CD14-positive monocyte (primary cell): ENCODE data around the gene SPHKAP. TPM values are rescaled to one million over a fixed set of nuclear protein-coding genes. Genes with fewer than 3 reads are reported as not detected.

ENCODE experiments used
- DNase-seq, 3 donors: peaks; one replicate each; pipeline ENCODE4 v3.0.0-alpha.2; 2011 to 2022
- H2AFZ ChIP-seq: 2 replicates; pipeline ENCODE4 v1.6.0; 2012; ENCODE audit warnings: mild to moderate bottlenecking, low read depth, low read length, inconsistent platforms; ENCODE audit not compliant: insufficient read depth, poor library complexity, severe bottlenecking
- H3K27ac ChIP-seq, 2 donors: 1 replicate in 1 of 2; 2 replicates in 1 of 2; pipeline ENCODE4 v1.5.1; 2012 to 2013; ENCODE audit warnings: low read length in 2 of 2, control low read depth in 1 of 2, inconsistent platforms in 1 of 2, low read depth in 1 of 2, mild to moderate bottlenecking in 1 of 2
- H3K27me3 ChIP-seq, 2 donors: one replicate each; pipeline versions ENCODE4 v1.6.0 to v1.6.1; 2011 to 2013; ENCODE audit warnings: low read length in 2 of 2; ENCODE audit not compliant: control insufficient read depth in 2 of 2, insufficient read depth in 2 of 2
- H3K36me3 ChIP-seq, 2 donors: replicated peaks in 1 of 2; 1 replicate in 1 of 2; 2 replicates in 1 of 2; pipeline versions ENCODE4 v1.5.1 to v1.6.1; 2012 to 2013; ENCODE audit warnings: low read length in 2 of 2, control low read depth in 1 of 2, inconsistent platforms in 1 of 2, mild to moderate bottlenecking in 1 of 2; ENCODE audit not compliant: insufficient read depth in 2 of 2, control insufficient read depth in 1 of 2
- H3K4me1 ChIP-seq, 2 donors: 1 replicate in 1 of 2; 2 replicates in 1 of 2; pipeline versions ENCODE4 v1.5.1 to v1.6.1; 2012 to 2013; ENCODE audit warnings: low read length in 2 of 2, control low read depth in 1 of 2, inconsistent platforms in 1 of 2, mild to moderate bottlenecking in 1 of 2, moderate library complexity in 1 of 2; ENCODE audit not compliant: insufficient read depth in 2 of 2, control insufficient read depth in 1 of 2
- H3K4me2 ChIP-seq: replicated peaks from 2 replicates; pipeline ENCODE3; 2012; ENCODE audit warnings: low read length, moderate library complexity, mild to moderate bottlenecking; ENCODE audit not compliant: poor library complexity, severe bottlenecking; ENCODE audit errors: extremely low read depth
- H3K4me3 ChIP-seq, 3 experiments: fragments of 200-600 bp in 1 of 3; sonication (generic) in 1 of 3; replicated peaks in 1 of 3; 1 replicate in 2 of 3; 2 replicates in 1 of 3; pipeline ENCODE4 v1.5.1; 2011 to 2013; ENCODE audit warnings: low read length in 3 of 3, mild to moderate bottlenecking in 3 of 3, control low read depth in 2 of 3, low read depth in 2 of 3, inconsistent platforms in 1 of 3, moderate library complexity in 1 of 3
- H3K79me2 ChIP-seq: 2 replicates; pipeline ENCODE4 v1.6.0; 2012; ENCODE audit warnings: mild to moderate bottlenecking, control low read depth, inconsistent platforms, low read length, moderate library complexity; ENCODE audit not compliant: insufficient read depth
- H3K9ac ChIP-seq: 2 replicates; pipeline ENCODE4 v1.6.0; 2017; ENCODE audit warnings: low read length, mild to moderate bottlenecking; ENCODE audit not compliant: insufficient read depth, poor library complexity, severe bottlenecking
- H3K9me3 ChIP-seq, 2 donors: replicated peaks in 1 of 2; 1 replicate in 1 of 2; 2 replicates in 1 of 2; pipeline versions ENCODE4 v1.5.1 to v1.6.1; 2012 to 2013; ENCODE audit warnings: low read length in 2 of 2, control low read depth in 1 of 2; ENCODE audit not compliant: control insufficient read depth in 1 of 2, insufficient read depth in 1 of 2
- H4K20me1 ChIP-seq: 2 replicates; pipeline ENCODE4 v1.6.0; 2012; ENCODE audit warnings: mild to moderate bottlenecking, low read length, control low read depth, moderate library complexity; ENCODE audit not compliant: insufficient read depth
- H3K27ac Mint-ChIP-seq, 7 donors: one replicate each; pipeline ENCODE4 v1.8.0; 2020; ENCODE audit warnings: mild to moderate bottlenecking in 7 of 7, mixed read lengths in 7 of 7, moderate library complexity in 6 of 7, inconsistent platforms in 2 of 7
- H3K27me3 Mint-ChIP-seq, 3 donors: one replicate each; pipeline ENCODE4 v1.8.0; 2021 to 2022; ENCODE audit warnings: low read depth in 3 of 3, mild to moderate bottlenecking in 3 of 3, mixed read lengths in 3 of 3, moderate library complexity in 3 of 3, inconsistent platforms in 1 of 3
- H3K36me3 Mint-ChIP-seq, 2 donors: one replicate each; pipeline ENCODE4 v1.8.0; 2020; ENCODE audit warnings: mixed read lengths in 2 of 2, inconsistent platforms in 1 of 2, mild to moderate bottlenecking in 1 of 2
- H3K4me1 Mint-ChIP-seq: one replicate; pipeline ENCODE4 v1.8.0; 2020; ENCODE audit warnings: mild to moderate bottlenecking, mixed read lengths
- H3K4me3 Mint-ChIP-seq, 2 donors: one replicate each; pipeline ENCODE4 v1.8.0; 2020; ENCODE audit warnings: mild to moderate bottlenecking in 2 of 2, mixed read lengths in 2 of 2, moderate library complexity in 1 of 2
- H3K9me3 Mint-ChIP-seq, 7 donors: one replicate each; pipeline ENCODE4 v1.8.0; 2020 to 2022; ENCODE audit warnings: mixed read lengths in 7 of 7, mild to moderate bottlenecking in 6 of 7, moderate library complexity in 6 of 7, inconsistent platforms in 2 of 7
- CTCF ChIP-seq: fragments of 200-600 bp; IDR thresholded peaks from one replicate; pipeline ENCODE4 v1.8.0; 2022; ENCODE audit warnings: antibody characterized with exemption, mild to moderate bottlenecking
- WGBS: methylation state at CpG from one replicate; pipeline ENCODE4 v1.1.5; 2013; ENCODE audit warnings: missing lambda C conversion rate; ENCODE audit not compliant: insufficient coverage; 5-methylcytosine and 5-hydroxymethylcytosine counted together
- intact Hi-C, 2 donors: fragments of 100-400 bp; cut with micrococcal nuclease; formaldehyde crosslinking; loops; one replicate each; pipeline versions ENCODE4 v1.15.0 to v1.15.1; 2023
- polyA plus RNA-seq, 3 donors: library from polyadenylated mRNA; depleted of rRNA in 1 of 3; unstranded in 2 of 3; stranded (reverse) in 1 of 3; fragments of 300-500 nt in 2 of 3; fragments of >200 nt in 1 of 3; fragmentation: Illumina TruSeq in 2 of 3; gene quantifications; 1 replicate in 2 of 3; 2 replicates in 1 of 3; pipeline ENCODE4 v1.2.3, GENCODE V29; 2012 to 2021

The SPHKAP gene
- polyA plus RNA-seq, 3 donors: not detected

DNA sequence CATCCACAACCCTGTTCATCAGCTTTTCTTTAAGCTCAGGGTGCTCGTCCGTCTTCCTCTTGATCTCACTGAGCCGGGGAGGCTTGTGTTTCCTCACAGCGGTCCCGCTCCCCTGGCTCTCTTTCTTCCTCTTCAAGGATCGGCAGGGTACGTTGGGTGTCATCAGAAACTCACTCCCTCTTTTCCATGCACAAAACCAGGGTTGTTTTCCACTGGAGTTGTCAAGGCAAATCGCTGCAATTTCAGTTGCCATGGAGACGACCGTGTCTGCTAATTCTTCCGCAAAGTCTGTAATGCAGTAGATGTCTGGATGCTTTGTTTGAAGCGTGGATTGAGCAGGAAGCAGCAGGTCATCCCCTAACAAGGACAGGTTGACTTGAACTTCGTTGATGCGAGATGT, 163.7 kb downstream of the SPHKAP start:
- intact Hi-C loops: no loop called here
- H3K27ac ChIP-seq: no peak overlapping the region
- no peak overlapping the region for H2AFZ ChIP-seq
- no peaks in the 10 kb centered on the region for H3K4me1 Mint-ChIP-seq
- H3K9me3 ChIP-seq: peaks cover 32 to 34% of the 10 kb centered on the region in 2 donors
- no peak overlapping the region for H3K4me2 ChIP-seq
- no peaks in the 10 kb centered on the region for H3K27me3 ChIP-seq
- H3K27me3 Mint-ChIP-seq: peaks cover 0 to 3% (median 0%) of the 10 kb centered on the region in 3 donors
- H3K79me2 ChIP-seq: no peaks in the 10 kb centered on the region
- H3K4me1 ChIP-seq: no peaks in the 10 kb centered on the region
- H3K9ac ChIP-seq: no peak overlapping the region
- no peak for DNase-seq
- no peak overlapping the region for H3K4me3 ChIP-seq
- H4K20me1 ChIP-seq: no peaks in the 10 kb centered on the region
- no peak for TF ChIP-seq CTCF
- H3K27ac Mint-ChIP-seq: no peak overlapping the region
- no peaks in the 10 kb centered on the region for H3K36me3 Mint-ChIP-seq
- H3K9me3 Mint-ChIP-seq: peaks cover 8 to 26% (median 19%) of the 10 kb centered on the region in 7 donors
- H3K4me3 Mint-ChIP-seq: no peak overlapping the region
- 89% methylated on average over 12 of the region's 14 CpGs for WGBS
- H3K36me3 ChIP-seq: no peaks in the 10 kb centered on the region

DNA sequence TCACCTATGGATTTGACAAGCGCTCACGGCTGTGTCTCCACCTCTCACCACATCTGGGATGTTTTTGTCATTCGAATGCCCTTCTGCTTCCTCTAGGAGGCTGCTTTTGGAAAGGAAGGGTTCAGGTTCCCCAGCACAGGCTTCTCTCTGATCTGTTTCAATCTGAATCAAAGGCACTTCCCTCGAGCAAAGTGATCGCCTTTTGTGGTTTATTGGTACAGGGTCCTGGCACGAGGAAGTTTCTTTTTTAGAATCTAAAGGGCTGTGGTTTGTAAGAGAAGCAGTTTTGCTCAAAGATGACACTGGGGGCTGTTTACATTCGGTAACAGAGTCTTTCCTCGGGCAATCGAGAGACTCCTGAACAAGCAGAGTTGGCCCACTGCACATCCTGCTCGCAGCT, 165.1 kb downstream of the SPHKAP start:
- Mint-ChIP-seq H3K36me3 (no peaks in the 10 kb centered on the region), H3K27ac (no peak overlapping the region), H3K4me1 (no peaks in the 10 kb centered on the region), H3K27me3 (peaks cover 0 to 3% (median 0%) of the 10 kb centered on the region in 3 donors), H3K4me3 (no peak overlapping the region), H3K9me3 (peaks cover 6 to 26% (median 19%) of the 10 kb centered on the region in 7 donors)
- no peaks in the 10 kb centered on the region for H4K20me1 ChIP-seq
- TF ChIP-seq CTCF: no peak
- no peaks in the 10 kb centered on the region for H3K36me3 ChIP-seq
- no peak overlapping the region for H3K4me2 ChIP-seq
- no peak overlapping the region for H3K27ac ChIP-seq
- H3K4me3 ChIP-seq: no peak overlapping the region
- H3K79me2 ChIP-seq: no peaks in the 10 kb centered on the region
- H3K4me1 ChIP-seq: no peaks in the 10 kb centered on the region
- no peak for DNase-seq
- H3K9me3 ChIP-seq: peaks cover 32 to 34% of the 10 kb centered on the region in 2 donors
- H3K9ac ChIP-seq: no peak overlapping the region
- H3K27me3 ChIP-seq: no peaks in the 10 kb centered on the region
- 16% methylated on average over 6 of the region's 10 CpGs for WGBS
- H2AFZ ChIP-seq: no peak overlapping the region
- intact Hi-C loops: no loop called here
